ENCODE results near the gene ST8SIA5.

ST8SIA5 gene

DNA sequence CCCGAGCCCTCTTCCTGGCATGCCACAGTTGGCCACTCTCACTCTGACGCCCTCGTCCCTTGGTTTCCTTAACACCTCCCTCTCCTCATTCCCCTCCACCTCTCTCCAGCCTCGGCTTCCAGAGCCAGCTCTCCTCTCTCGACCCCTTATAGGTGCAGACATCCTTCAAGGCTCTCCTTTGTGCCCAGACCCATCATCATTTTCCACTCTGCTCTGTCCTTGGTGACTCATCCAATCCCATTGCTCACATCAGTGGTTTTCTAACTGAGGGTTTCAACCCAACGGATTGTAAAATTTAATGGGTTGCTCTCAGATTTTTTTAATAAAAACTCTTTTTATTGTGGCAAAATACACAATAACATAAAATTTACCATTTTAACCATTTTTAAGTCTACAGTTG is 6.2 kb downstream of the ST8SIA5 start:
- no peak overlapping the region for H3K4me3 ChIP-seq (ENCODE audit: low read depth, low read length)
- in situ Hi-C loops (cut with HindIII; ENCODE audit: low sequenced_read_pairs), result no loop called here
- TF ChIP-seq, protein P1, sequence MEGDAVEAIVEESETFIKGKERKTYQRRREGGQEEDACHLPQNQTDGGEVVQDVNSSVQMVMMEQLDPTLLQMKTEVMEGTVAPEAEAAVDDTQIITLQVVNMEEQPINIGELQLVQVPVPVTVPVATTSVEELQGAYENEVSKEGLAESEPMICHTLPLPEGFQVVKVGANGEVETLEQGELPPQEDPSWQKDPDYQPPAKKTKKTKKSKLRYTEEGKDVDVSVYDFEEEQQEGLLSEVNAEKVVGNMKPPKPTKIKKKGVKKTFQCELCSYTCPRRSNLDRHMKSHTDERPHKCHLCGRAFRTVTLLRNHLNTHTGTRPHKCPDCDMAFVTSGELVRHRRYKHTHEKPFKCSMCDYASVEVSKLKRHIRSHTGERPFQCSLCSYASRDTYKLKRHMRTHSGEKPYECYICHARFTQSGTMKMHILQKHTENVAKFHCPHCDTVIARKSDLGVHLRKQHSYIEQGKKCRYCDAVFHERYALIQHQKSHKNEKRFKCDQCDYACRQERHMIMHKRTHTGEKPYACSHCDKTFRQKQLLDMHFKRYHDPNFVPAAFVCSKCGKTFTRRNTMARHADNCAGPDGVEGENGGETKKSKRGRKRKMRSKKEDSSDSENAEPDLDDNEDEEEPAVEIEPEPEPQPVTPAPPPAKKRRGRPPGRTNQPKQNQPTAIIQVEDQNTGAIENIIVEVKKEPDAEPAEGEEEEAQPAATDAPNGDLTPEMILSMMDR (IDR thresholded peaks at IDR 0.05; ENCODE audit: low read depth, low read length, missing control alignments), result no peak
- no peak for DNase-seq (ENCODE audit: low read depth)

DNA sequence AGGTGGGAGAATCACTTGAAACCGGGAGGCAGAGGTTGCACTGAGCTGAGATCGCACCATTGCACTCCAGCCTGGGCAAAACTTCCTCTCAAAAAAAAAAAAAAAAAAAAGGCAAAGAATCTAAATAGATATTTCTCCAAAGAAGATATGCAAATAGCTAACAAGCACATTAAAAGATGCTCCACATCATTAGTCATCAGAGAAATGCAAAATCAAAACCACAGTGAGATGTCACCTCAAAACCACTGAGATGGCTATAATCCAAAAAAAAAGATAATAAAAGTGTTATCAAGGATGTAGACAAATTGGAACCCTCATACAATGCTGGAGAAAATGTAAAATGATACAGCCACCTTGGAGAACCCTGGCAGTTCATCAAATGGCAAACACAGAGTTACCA is 8.4 kb downstream of the ST8SIA5 start:
- TF ChIP-seq, protein P1 (IDR thresholded peaks at IDR 0.05; ENCODE audit: low read depth, low read length, missing control alignments), result no peak
- in situ Hi-C loops (cut with HindIII; ENCODE audit: low sequenced_read_pairs), result no loop called here
- H3K4me3 ChIP-seq (ENCODE audit: low read depth, low read length), result no peak overlapping the region
- DNase-seq (ENCODE audit: low read depth), result no peak

GRCh38 chr18:46740046-46740445 is 16.8 kb downstream of the ST8SIA5 start:
- in situ Hi-C loops (cut with HindIII; ENCODE audit: low sequenced_read_pairs), result no loop called here

DNA sequence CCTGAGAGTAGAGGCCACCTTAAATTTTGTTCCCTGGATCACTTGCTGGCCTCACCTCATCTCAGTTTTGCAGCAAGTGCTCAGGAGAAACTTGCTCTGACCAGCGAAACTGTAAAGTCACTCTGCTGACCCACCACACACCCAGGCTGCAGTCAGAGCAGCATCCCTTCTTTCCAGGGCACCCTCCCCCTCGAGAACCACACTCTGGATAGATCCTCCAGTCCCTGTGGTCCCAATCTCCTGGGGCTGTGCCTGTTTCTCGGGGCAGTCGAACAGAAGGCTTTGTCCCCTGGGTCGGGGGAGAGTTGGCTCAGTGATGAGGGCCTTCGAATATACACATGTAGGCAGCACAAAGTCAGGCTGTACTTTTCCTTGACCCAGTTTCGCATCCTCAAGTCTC is 18.4 kb downstream of the ST8SIA5 start:
- H3K4me3 ChIP-seq (ENCODE audit: low read depth, low read length), result no peak overlapping the region
- DNase-seq (ENCODE audit: low read depth), result no peak
- in situ Hi-C loops (cut with HindIII; ENCODE audit: low sequenced_read_pairs), result no loop called here
- TF ChIP-seq, protein P1 (IDR thresholded peaks at IDR 0.05; ENCODE audit: low read depth, low read length, missing control alignments), result no peak

More at GRCh38 chr18:46740046-46740445, 16.8 kb downstream of the ST8SIA5 start:
- H3K4me3 ChIP-seq (ENCODE audit: low read depth, low read length), result no peak overlapping the region
- TF ChIP-seq, protein P1 (IDR thresholded peaks at IDR 0.05; ENCODE audit: low read depth, low read length, missing control alignments), result no peak
- DNase-seq (ENCODE audit: low read depth), result no peak

GRCh38 chr18:46736736-46737135 is 20.1 kb downstream of the ST8SIA5 start:
- no peak overlapping the region for H3K4me3 ChIP-seq (ENCODE audit: low read depth, low read length)
- DNase-seq (ENCODE audit: low read depth), result no peak
- in situ Hi-C loops (cut with HindIII; ENCODE audit: low sequenced_read_pairs), result no loop called here
- TF ChIP-seq, protein P1 (IDR thresholded peaks at IDR 0.05; ENCODE audit: low read depth, low read length, missing control alignments), result no peak

DNA sequence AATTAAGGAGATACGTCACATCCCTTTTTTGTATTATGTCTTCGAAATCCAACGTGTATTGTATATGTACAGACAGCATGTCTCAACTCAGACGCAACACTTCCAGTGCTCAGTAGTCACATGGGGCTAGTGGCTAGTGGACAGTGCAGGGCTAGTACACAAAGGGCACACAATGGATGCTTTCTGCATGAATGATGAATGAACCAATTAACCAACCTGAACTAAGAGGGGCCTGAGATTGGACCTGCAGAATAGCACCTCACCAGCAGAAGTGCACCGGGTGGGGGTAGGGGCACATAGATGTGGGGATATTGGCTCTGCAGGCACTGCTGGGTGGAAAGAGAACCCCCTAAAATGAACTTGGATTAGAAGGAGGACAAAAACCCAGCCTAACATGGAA is 20.7 kb downstream of the ST8SIA5 start:
- TF ChIP-seq, protein P1 (IDR thresholded peaks at IDR 0.05; ENCODE audit: low read depth, low read length, missing control alignments), result no peak
- no peak for DNase-seq (ENCODE audit: low read depth)
- in situ Hi-C loops (cut with HindIII; ENCODE audit: low sequenced_read_pairs), result no loop called here
- H3K4me3 ChIP-seq (ENCODE audit: low read depth, low read length), result no peak overlapping the region

DNA sequence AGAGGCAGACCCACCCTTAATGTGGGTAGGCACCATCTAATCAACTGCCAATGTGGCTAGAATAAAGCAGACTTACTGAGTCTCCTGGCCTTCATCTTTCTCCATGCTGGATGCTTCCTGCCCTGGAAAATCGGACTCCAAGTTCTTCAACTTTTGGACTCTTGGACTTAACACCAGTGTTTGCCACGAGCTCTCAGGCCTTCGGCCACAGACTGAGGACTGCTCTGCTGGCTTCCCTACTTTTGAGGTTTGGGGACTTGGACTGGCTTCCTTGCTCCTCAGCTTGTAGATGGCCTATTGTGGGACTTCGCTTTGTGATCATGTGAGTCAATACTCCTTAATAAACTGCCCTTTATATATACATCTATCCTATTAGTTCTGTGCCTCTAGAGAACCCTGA is 21.9 kb downstream of the ST8SIA5 start:
- DNase-seq (ENCODE audit: low read depth), result no peak
- no peak overlapping the region for H3K4me3 ChIP-seq (ENCODE audit: low read depth, low read length)
- in situ Hi-C loops (cut with HindIII; ENCODE audit: low sequenced_read_pairs), result no loop called here
- TF ChIP-seq, protein P1 (IDR thresholded peaks at IDR 0.05; ENCODE audit: low read depth, low read length, missing control alignments), result no peak
